Measurements from ENCODE around the gene NEDD4L. TPM values are rescaled to one million over a fixed set of nuclear protein-coding genes. Genes with fewer than 3 reads are reported as not detected.

The NEDD4L gene
- total and polyA plus RNA-seq, 4 donors, result 10.2 to 20.3 (median 13.2) TPM

- no peak overlapping the region for H3K9ac ChIP-seq (ENCODE audit: low read depth in 1 of 2, low read length in 2 of 2)
- no peak overlapping the region for H3K4me3 ChIP-seq (ENCODE audit: low read depth in 1 of 3, low read length in 3 of 3)
- no peak for DNase-seq (ENCODE audit: low spot score)
- H3K27ac ChIP-seq (ENCODE audit: low read depth in 1 of 2, low read length in 2 of 2), result no peak overlapping the region
- no peaks in the 10 kb centered on the region for H3K9me3 ChIP-seq (ENCODE audit: control insufficient read depth in 4 of 4, low read length in 3 of 4)
- H3K36me3 ChIP-seq (ENCODE audit: control insufficient read depth in 4 of 4, insufficient read depth in 3 of 4, low read depth in 1 of 4, low read length in 3 of 4), result no peaks in the 10 kb centered on the region
- peaks cover 3 to 15% (median 10%) of the 10 kb centered on the region in 4 donors for H3K4me1 ChIP-seq (ENCODE audit: control insufficient read depth in 4 of 4, insufficient read depth in 4 of 4, low read length in 3 of 4)
- no peaks in the 10 kb centered on the region for H3K27me3 ChIP-seq (ENCODE audit: control insufficient read depth in 4 of 4, insufficient read depth in 4 of 4, low read length in 3 of 4)
- TF ChIP-seq HNF4A (conservative IDR thresholded peaks at IDR 0.05), result no peak
- TF ChIP-seq RXRA (IDR thresholded peaks at IDR 0.05), result no peak
- no peak for TF ChIP-seq RAD21 (IDR thresholded peaks at IDR 0.05)
- TF ChIP-seq FOXA1 (IDR thresholded peaks at IDR 0.05), result no peak
- no peak for TF ChIP-seq NR2F2 (IDR thresholded peaks at IDR 0.05)
- TF ChIP-seq CTCF (IDR thresholded peaks at IDR 0.05; ENCODE audit: low read depth, low read length, missing input control), result no peak
- no peak for TF ChIP-seq MAX (IDR thresholded peaks at IDR 0.05)
- no peak for TF ChIP-seq ATF3 (IDR thresholded peaks at IDR 0.05)
- TF ChIP-seq SP1 (IDR thresholded peaks at IDR 0.05), result no peak
- no peak for TF ChIP-seq GABPA (IDR thresholded peaks at IDR 0.05 in 1 of 2, conservative IDR thresholded peaks at IDR 0.05 in 1 of 2)
- TF ChIP-seq HNF4G (IDR thresholded peaks at IDR 0.05), result no peak
- WGBS, result 73% methylated on average over 5 of the region's 5 CpGs
These were observed 383.3 kb downstream of the NEDD4L start for GRCh38 chr18:58427321-58427720.

DNA sequence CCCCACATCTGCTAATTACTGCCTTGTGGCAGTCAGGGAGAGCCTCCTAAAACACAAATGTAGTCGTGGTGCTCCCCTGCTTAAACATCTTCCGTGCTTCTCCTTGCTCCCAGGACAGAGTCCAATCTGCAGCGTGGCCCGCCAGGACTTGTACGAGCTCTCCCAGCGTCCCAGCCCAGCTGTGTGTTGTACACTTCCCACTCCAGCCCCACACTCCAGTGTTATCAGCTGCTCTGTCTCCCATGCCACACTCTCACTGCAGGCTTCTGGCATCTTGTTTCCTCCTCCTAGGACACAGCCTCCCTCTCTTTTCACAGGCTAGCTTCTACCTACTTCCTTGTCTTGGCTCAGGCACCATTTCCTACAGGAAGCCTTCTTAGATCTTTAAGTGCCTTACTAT lies 385.4 kb downstream of the NEDD4L start:
- Histone ChIP-seq H3K27ac (ENCODE audit: low read depth in 1 of 2, low read length in 2 of 2) (peak overlapping the region in 1 of 2 donors; percentile 38), H3K9ac (ENCODE audit: low read depth in 1 of 2, low read length in 2 of 2) (peak overlapping the region in 1 of 2 donors; percentile 36), H3K27me3 (ENCODE audit: control insufficient read depth in 4 of 4, insufficient read depth in 4 of 4, low read length in 3 of 4) (no peaks in the 10 kb centered on the region), H3K36me3 (ENCODE audit: control insufficient read depth in 4 of 4, insufficient read depth in 3 of 4, low read depth in 1 of 4, low read length in 3 of 4) (no peaks in the 10 kb centered on the region), H3K4me3 (ENCODE audit: low read depth in 1 of 3, low read length in 3 of 3) (no peak overlapping the region), H3K4me1 (ENCODE audit: control insufficient read depth in 4 of 4, insufficient read depth in 4 of 4, low read length in 3 of 4) (peaks cover 6 to 24% (median 14%) of the 10 kb centered on the region in 4 donors), H3K9me3 (ENCODE audit: control insufficient read depth in 4 of 4, low read length in 3 of 4) (no peaks in the 10 kb centered on the region)
- 35% methylated on average over 6 of the region's 6 CpGs for WGBS
- TF ChIP-seq YY1 (IDR thresholded peaks at IDR 0.05), result no peak
- TF ChIP-seq HNF4A (conservative IDR thresholded peaks at IDR 0.05), result peak; percentile 61 to 69
- no peak for TF ChIP-seq ZBTB33 (IDR thresholded peaks at IDR 0.05)
- no peak for TF ChIP-seq JUND (IDR thresholded peaks at IDR 0.05)
- no peak for TF ChIP-seq GABPA (IDR thresholded peaks at IDR 0.05 in 1 of 2, conservative IDR thresholded peaks at IDR 0.05 in 1 of 2)
- no peak for TF ChIP-seq RAD21 (IDR thresholded peaks at IDR 0.05)
- TF ChIP-seq, protein P1, sequence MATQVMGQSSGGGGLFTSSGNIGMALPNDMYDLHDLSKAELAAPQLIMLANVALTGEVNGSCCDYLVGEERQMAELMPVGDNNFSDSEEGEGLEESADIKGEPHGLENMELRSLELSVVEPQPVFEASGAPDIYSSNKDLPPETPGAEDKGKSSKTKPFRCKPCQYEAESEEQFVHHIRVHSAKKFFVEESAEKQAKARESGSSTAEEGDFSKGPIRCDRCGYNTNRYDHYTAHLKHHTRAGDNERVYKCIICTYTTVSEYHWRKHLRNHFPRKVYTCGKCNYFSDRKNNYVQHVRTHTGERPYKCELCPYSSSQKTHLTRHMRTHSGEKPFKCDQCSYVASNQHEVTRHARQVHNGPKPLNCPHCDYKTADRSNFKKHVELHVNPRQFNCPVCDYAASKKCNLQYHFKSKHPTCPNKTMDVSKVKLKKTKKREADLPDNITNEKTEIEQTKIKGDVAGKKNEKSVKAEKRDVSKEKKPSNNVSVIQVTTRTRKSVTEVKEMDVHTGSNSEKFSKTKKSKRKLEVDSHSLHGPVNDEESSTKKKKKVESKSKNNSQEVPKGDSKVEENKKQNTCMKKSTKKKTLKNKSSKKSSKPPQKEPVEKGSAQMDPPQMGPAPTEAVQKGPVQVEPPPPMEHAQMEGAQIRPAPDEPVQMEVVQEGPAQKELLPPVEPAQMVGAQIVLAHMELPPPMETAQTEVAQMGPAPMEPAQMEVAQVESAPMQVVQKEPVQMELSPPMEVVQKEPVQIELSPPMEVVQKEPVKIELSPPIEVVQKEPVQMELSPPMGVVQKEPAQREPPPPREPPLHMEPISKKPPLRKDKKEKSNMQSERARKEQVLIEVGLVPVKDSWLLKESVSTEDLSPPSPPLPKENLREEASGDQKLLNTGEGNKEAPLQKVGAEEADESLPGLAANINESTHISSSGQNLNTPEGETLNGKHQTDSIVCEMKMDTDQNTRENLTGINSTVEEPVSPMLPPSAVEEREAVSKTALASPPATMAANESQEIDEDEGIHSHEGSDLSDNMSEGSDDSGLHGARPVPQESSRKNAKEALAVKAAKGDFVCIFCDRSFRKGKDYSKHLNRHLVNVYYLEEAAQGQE (IDR thresholded peaks at IDR 0.05), result no peak
- TF ChIP-seq FOXA2 (IDR thresholded peaks at IDR 0.05), result no peak
- no peak for TF ChIP-seq NR2F2 (IDR thresholded peaks at IDR 0.05)
- TF ChIP-seq RXRA (IDR thresholded peaks at IDR 0.05), result peak; percentile 13 to 18
- peak; percentile 35 for DNase-seq (ENCODE audit: low spot score)

All from liver (tissue), 9 donors.